Endothelial cell of umbilical vein (primary cell): Measurements from ENCODE around the gene MAP3K13. TPM values are rescaled to one million over a fixed set of nuclear protein-coding genes. Genes with fewer than 3 reads are reported as not detected.

ENCODE experiments used
- BruUV-seq: library from RNA; stranded (reverse); fragments of 400-500 nt; replicated peaks from 2 replicates; lab custom pipeline; 2021; lab: Mats Ljungman, UMichigan
- CTCF ChIA-PET: fragments of 300-600, 350-600 bp; sonication (Branson Sonifier 250); formaldehyde crosslinking; loops from one replicate; lab custom pipeline; 2021; ENCODE audit warnings: antibody characterized with exemption, inconsistent platforms; lab: Charles Lee
- POLR2A ChIA-PET: fragments of 300-600, 350-600 bp; sonication (Branson Sonifier 250); formaldehyde crosslinking; loops from one replicate; lab custom pipeline; 2021; ENCODE audit warnings: antibody characterized with exemption, inconsistent platforms; lab: Charles Lee
- DNase-seq: peaks from one replicate; pipeline ENCODE4 v3.0.0-alpha.2; 2011; ENCODE audit warnings: low read depth, low spot score
- FAIRE-seq: peaks from 2 replicates; lab custom pipeline; 2011; peaks lifted over from hg19 to GRCh38; lab: Jason Lieb, UNC
- H2AFZ ChIP-seq: 2 replicates; pipeline ENCODE4 v1.6.0; 2012; ENCODE audit warnings: low read depth, low read length, control low read depth, inconsistent platforms
- H3K27ac ChIP-seq: 2 replicates; pipeline ENCODE4 v1.5.1; 2011; ENCODE audit warnings: low read depth, mild to moderate bottlenecking, control low read depth, low read length, moderate library complexity; ENCODE audit not compliant: insufficient read depth
- H3K27me3 ChIP-seq, 2 experiments: 2 replicates each; pipeline versions ENCODE4 v1.6.0 to v1.6.1; 2011; ENCODE audit warnings: low read length in 2 of 2, mixed read lengths in 1 of 2; ENCODE audit not compliant: control insufficient read depth in 2 of 2, insufficient read depth in 2 of 2
- H3K36me3 ChIP-seq, 2 experiments: 2 replicates in 1 of 2; 3 replicates in 1 of 2; pipeline ENCODE4 v1.5.1; 2011; ENCODE audit warnings: low read length in 2 of 2, mild to moderate bottlenecking in 1 of 2, moderate library complexity in 1 of 2; ENCODE audit not compliant: control insufficient read depth in 2 of 2, insufficient read depth in 2 of 2; ENCODE audit errors: extremely low read depth in 1 of 2
- H3K4me1 ChIP-seq: 3 replicates; pipeline ENCODE4 v1.5.1; 2011; ENCODE audit warnings: mild to moderate bottlenecking, low read length; ENCODE audit not compliant: control insufficient read depth, insufficient read depth; ENCODE audit errors: extremely low read depth
- H3K4me2 ChIP-seq: 2 replicates; pipeline ENCODE4 v1.6.1; 2011; ENCODE audit warnings: low read length, control low read depth, mixed read lengths; ENCODE audit not compliant: insufficient read depth
- H3K4me3 ChIP-seq, 3 experiments: fragments of 200-600 bp in 1 of 3; sonication (generic), shearing (Covaris generic) in 1 of 3; replicated peaks in 1 of 3; 2 replicates each; pipeline ENCODE4 v1.5.1; 2011 to 2016; ENCODE audit warnings: control low read depth in 3 of 3, low read length in 3 of 3, mild to moderate bottlenecking in 2 of 3, inconsistent platforms in 1 of 3, low read depth in 1 of 3, moderate library complexity in 1 of 3; ENCODE audit not compliant: insufficient read depth in 1 of 3
- H3K79me2 ChIP-seq: 2 replicates; pipeline ENCODE4 v1.6.0; 2012; ENCODE audit warnings: low read length, inconsistent platforms; ENCODE audit not compliant: control insufficient read depth, insufficient read depth
- H3K9ac ChIP-seq: replicated peaks from 2 replicates; pipeline ENCODE3; 2011; ENCODE audit warnings: low read length, control low read depth; ENCODE audit not compliant: insufficient read depth; ENCODE audit errors: extremely low read depth
- H3K9me1 ChIP-seq: replicated peaks from 3 replicates; pipeline ENCODE4 v1.6.0; 2011; ENCODE audit warnings: mild to moderate bottlenecking, low read length; ENCODE audit not compliant: control insufficient read depth, insufficient read depth; ENCODE audit errors: extremely low read depth
- H3K9me3 ChIP-seq: replicated peaks from 2 replicates; pipeline ENCODE4 v1.5.1; 2012; ENCODE audit warnings: low read length, inconsistent platforms; ENCODE audit not compliant: control insufficient read depth, insufficient read depth
- H4K20me1 ChIP-seq: replicated peaks from 2 replicates; pipeline ENCODE3; 2011; ENCODE audit warnings: mild to moderate bottlenecking, low read length; ENCODE audit not compliant: control insufficient read depth, insufficient read depth; ENCODE audit errors: extremely low read depth
- CTCF ChIP-seq, 2 donors: IDR thresholded peaks; 1 replicate in 1 of 2; 2 replicates in 1 of 2; pipeline ENCODE4 v1.5.1; 2011; ENCODE audit warnings: low read length in 2 of 2, mild to moderate bottlenecking in 2 of 2, moderate library complexity in 2 of 2, control low read depth in 1 of 2, inconsistent platforms in 1 of 2, low read depth in 1 of 2; ENCODE audit not compliant: insufficient read depth in 1 of 2; ENCODE audit errors: extremely low read depth in 1 of 2
- FOS ChIP-seq: IDR thresholded peaks from 2 replicates; pipeline ENCODE4 v1.6.1; 2011; ENCODE audit warnings: mild to moderate bottlenecking, low read length, moderate library complexity, borderline replicate concordance; ENCODE audit not compliant: insufficient read depth
- GATA2 ChIP-seq: IDR thresholded peaks from 2 replicates; pipeline ENCODE4 v1.7.0; 2011; ENCODE audit warnings: low read depth, mild to moderate bottlenecking, moderate library complexity, mixed read lengths, low read length; ENCODE audit not compliant: insufficient read length, insufficient read depth
- JUN ChIP-seq: IDR thresholded peaks from 2 replicates; pipeline ENCODE4 v1.6.1; 2011; ENCODE audit warnings: borderline replicate concordance, low read depth; ENCODE audit not compliant: insufficient read length, insufficient read depth
- MYC ChIP-seq: IDR thresholded peaks from one replicate; pipeline ENCODE4 v1.6.1; 2011; ENCODE audit warnings: mild to moderate bottlenecking, low read depth, low read length
- POLR2A ChIP-seq: IDR thresholded peaks from 2 replicates; pipeline ENCODE4 v1.6.1; 2012; ENCODE audit warnings: low read depth, mild to moderate bottlenecking, control low read depth, low read length
- dilution Hi-C: fragments of 300-500 bp; cut with MboI; formaldehyde crosslinking; loops from one replicate; pipeline ENCODE4 v1.15.0; 2019; ENCODE audit warnings: low sequenced_read_pairs; ENCODE audit not compliant: extremely low pct_ligation_motif_present
- intact Hi-C: fragments of 100-400 bp; cut with micrococcal nuclease; formaldehyde crosslinking; loops from one replicate; pipeline ENCODE4 v1.10.0; 2022
- polyA plus RNA-seq, 4 experiments: library from polyadenylated mRNA; depleted of rRNA in 3 of 4; stranded (reverse) in 3 of 4; unstranded in 1 of 4; fragments of >200 nt; gene quantifications; 2 replicates each; pipeline versions ENCODE4 v1.2.1 to v1.2.3, GENCODE V29; 2011 to 2012; ENCODE audit warnings: missing spikeins in 1 of 4
- total RNA-seq: library from RNA; stranded (reverse); gene quantifications from 2 replicates; pipeline ENCODE4 v1.2.3, GENCODE V29; 2021

Gene MAP3K13
- total and polyA plus RNA-seq, 2 donors (not counting 3 experiments of a cell fraction or from before 2014, with no cell fraction given), result 6.2 to 15.4 TPM

- POLR2A ChIA-PET, result no interaction called here
- H3K9me3 ChIP-seq, result no peaks in the 10 kb centered on the region
- BruUV-seq, result no TSS peak
- CTCF ChIA-PET, result interaction anchor here (1.1 kb wide), 1 partner anchor 53 kb away, joined by 3 read pairs; no protein-coding TSS in a partner anchor
- H3K27me3 ChIP-seq, result peaks cover 10 to 25% of the 10 kb centered on the region in 2 experiments
- no peak overlapping the region for H3K9ac ChIP-seq
- dilution Hi-C loops, result no loop called here
- no peak overlapping the region for H3K27ac ChIP-seq
- H4K20me1 ChIP-seq, result no peaks in the 10 kb centered on the region
- no peaks in the 10 kb centered on the region for H3K79me2 ChIP-seq
- no peak for TF ChIP-seq JUN
- no peak for TF ChIP-seq POLR2A
- TF ChIP-seq MYC, result no peak
- TF ChIP-seq GATA2, result no peak
- TF ChIP-seq FOS, result no peak
- no peak for TF ChIP-seq CTCF (IDR thresholded peaks at IDR 0.05; ENCODE audit: extremely low read depth in 1 of 2, insufficient read depth in 1 of 2, low read depth in 1 of 2, low read length in 2 of 2)
- no peak for DNase-seq
- peak; percentile 24 for FAIRE-seq
- H3K36me3 ChIP-seq, result no peaks in the 10 kb centered on the region
- no peak overlapping the region for H3K4me2 ChIP-seq
- no peak overlapping the region for H3K4me3 ChIP-seq
- no peak overlapping the region for H2AFZ ChIP-seq
- intact Hi-C loops, result no loop called here
- H3K9me1 ChIP-seq, result no peaks in the 10 kb centered on the region
- H3K4me1 ChIP-seq, result peaks cover 6% of the 10 kb centered on the region
These were observed 1.0 kb upstream of the MAP3K13 start for GRCh38 chr3:185361920-185362319.
